Dermis blood vessel endothelial cell (primary cell): Measurements from ENCODE around the gene PRKG1. TPM values are rescaled to one million over a fixed set of nuclear protein-coding genes. Genes with fewer than 3 reads are reported as not detected.
A peak's percentile ranks its signal among the peaks of the same experiment; 100 is the strongest.
"Not testable (repeated sequence)": the region's sequence is repeated elsewhere in the genome, so short reads cannot be mapped to it uniquely, and the experiment has no call there.

Source experiments
- DNase-seq: peaks from one replicate; pipeline ENCODE4 v3.0.0; 2010
- total RNA-seq: library from RNA; depleted of rRNA; stranded (reverse); fragments of >200 nt; gene quantifications from 2 replicates; pipeline ENCODE4 v1.2.3, GENCODE V29; 2014

Gene PRKG1
- total RNA-seq, 1 donor from 2014 or later, result 4.1 TPM

- DNase-seq, result no peak
These were observed 955.3 kb downstream of the PRKG1 start for GRCh38 chr10:52029628-52030027.

- peak; percentile 29 for DNase-seq
These were observed 955.9 kb downstream of the PRKG1 start for GRCh38 chr10:52030051-52030790.

DNA sequence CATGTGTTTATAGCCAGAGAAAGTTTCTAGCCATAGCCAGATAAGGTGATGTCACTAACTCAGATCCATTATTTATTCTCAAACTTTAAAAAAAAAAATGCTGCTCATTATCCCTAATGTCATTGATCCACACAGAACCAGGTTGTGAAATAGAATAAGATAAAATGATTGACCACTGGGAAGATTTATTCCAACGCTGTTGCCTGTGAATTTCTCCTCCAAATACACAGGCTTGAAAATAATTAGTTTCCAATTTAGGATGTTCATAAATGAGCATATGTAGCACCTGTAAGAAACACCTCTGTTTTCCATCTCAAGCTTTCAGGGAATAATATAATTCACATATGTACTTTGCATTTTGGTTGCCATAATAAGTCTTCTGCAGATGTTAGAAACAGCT lies 956.7 kb downstream of the PRKG1 start:
- DNase-seq, result no peak

GRCh38 chr10:52031771-52032170 lies 957.5 kb downstream of the PRKG1 start:
- DNase-seq, result no peak

DNA sequence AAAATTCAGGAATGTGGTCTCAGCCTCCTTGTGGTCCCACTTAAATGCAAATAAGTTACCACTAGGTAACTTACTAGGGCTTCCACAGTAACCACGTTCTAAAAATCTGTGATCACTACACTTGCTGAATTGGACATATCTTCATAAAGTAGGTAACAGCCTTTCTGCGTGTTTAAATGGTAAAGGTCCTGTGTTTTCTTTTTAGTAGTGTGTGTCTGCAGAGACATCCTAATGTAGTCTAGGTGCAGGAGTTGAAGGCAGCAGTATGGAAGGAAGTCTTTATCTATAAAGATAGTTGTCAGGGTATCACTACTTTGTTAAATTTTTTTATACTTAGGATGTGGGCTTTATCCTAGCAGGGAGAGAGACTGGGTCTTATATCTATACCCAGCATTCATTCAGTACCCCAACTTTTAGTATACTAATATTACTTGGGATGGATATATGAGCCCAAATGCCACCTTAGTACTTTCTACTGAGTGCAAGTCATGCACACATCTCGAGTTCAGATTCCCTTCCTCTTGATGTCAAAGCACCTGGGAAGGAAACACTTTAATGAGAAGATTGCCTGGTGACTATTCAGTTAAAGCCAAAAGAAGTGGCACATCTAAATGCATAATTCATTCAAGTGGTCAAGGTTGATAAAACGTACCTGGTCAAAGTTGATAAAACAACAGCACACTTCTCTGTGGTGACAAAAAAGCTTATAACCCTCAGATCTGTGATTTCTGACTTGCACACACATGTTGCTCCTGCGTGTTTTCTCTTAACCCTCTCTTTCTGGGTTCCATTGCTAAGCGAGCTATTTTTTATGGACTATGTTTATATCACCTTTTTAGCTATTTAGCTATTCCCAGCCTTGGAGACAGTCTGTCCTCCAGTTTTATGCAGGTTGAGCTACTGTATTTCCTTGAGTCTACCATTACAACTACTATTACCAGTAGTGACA lies 958.7 kb downstream of the PRKG1 start:
- DNase-seq, result no peak

- not testable (repeated sequence) for DNase-seq
These were observed 964.9 kb downstream of the PRKG1 start for GRCh38 chr10:52039002-52039793.

DNA sequence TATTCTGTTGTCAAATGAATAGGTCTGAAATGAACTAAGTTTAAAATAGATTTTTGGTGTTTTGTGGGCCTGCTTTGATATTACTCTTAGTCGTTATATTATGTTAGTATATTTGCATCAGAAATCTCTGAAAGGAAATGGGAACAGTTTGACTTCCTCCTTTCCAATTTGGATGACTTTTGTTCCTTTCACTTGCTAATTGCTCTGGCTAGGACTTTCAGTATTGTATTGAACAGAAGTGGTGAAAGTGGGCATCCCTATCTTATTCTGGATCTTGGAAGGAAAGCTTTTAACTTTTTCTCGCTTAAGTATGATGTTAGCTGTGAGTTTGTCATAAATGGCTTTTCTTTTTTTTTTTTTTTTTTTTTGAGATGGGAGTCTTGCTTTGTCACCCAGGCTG lies 966.2 kb downstream of the PRKG1 start:
- DNase-seq, result no peak

- DNase-seq, result no peak
These were observed 969.5 kb downstream of the PRKG1 start for GRCh38 chr10:52043811-52044210.

GRCh38 chr10:52048051-52048450 lies 973.8 kb downstream of the PRKG1 start:
- DNase-seq, result no peak

DNA sequence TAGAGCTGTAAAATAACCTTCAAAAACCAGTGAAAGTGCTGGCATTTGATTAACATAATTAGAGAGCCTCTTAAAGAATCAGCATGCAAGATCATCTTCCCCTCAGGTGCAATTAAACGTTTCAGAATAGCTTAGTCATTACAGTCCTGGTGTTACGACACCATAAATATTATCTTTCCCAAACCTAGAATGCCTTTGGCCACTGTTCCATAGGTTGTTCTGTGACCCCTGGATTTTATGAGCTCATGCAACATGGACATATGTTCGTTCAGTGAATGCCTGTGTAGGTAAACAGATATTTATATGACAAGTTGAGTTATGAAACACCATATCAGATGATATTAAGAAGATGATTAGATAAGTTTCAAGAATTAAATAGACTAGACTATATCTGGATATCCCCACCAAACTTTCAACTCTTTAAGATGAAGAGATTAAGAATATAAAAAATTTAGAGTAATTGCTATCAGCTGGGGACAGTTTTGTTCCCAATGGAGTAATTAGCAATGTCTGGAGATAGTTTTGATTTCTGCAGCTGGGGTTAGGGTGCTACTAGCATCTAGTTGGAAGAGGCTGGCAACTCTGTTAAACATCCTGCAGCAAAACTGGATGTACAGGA lies 976.3 kb downstream of the PRKG1 start:
- DNase-seq, result no peak

DNA sequence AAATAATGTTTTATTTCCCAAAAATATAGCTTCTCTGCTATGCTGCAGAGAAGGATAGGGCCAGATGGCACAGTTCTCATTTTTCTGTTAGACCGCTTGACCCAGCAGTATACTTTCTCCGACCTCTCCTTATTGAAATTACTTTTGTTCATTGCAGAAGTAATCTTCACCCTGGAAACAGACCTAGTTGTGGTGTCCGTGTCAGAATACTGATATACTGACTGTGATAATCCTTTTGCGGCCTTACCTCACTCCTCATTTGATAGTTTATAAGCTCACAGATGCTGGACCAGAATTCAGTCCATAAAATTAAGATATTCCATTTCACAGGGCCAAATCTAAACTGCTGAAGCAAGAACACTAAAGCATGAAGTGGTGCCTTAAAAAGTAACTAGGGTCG lies 979.2 kb downstream of the PRKG1 start:
- DNase-seq, result no peak

DNA sequence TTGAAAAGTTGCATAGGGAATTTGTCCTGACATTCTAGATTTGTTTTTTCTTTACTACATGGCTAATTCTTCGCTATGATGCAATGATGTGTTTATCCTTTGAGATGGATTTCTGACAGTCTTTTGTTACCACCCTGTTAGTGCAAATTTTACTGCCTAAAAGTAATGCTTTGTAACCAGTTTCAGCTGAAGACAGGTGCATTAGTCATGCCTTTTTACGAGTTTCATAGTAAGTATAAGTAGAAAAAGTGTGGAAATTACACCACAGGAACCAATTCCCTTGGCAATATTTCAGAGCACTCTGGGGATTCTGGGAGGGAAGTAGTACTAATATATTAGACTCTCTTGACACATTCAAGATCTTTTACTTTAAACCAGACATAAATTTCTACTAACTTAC lies 982.0 kb downstream of the PRKG1 start:
- no peak for DNase-seq

DNA sequence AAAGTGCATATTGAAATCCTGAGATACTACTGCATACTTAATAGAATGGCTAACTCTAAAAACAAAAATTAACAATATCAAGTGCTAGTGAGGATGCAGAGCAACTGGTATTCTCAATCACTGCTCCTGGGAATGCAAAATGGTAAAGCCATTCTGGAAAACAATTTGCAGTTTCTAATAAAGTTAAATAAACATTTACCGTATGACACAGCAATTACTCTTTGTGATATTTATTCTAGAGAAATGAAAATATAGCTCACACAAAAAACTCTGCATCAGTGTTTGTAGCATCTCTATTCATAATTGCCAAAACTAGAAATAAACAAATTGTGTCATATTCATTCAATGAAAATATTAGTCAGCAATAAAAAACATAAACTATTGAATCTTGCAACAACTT lies 984.8 kb downstream of the PRKG1 start:
- DNase-seq, result no peak

DNA sequence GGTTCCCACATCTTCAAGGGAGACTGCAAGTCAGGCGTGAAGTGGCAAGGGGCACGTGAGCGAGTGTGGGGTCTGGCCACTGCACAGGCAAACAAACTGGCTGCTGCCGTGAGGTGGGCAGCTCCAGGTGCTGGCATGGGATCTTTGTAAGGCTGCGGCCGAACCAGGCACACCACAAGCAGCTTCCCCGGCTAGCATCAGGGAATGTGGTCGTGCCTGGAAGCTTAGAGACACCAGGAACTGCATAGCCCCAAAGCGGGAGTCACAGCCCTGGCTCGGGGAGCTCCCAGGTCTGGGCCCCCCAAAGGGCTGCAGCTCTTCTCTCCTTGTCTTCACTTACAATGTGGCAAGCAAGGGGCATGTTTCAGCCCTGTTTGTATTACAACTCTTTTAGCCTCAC lies 988.9 kb downstream of the PRKG1 start:
- no peak for DNase-seq

GRCh38 chr10:52064084-52064845 lies 990.0 kb downstream of the PRKG1 start:
- DNase-seq, result no peak

GRCh38 chr10:52066383-52066782 lies 992.1 kb downstream of the PRKG1 start:
- DNase-seq, result no peak

- no peak for DNase-seq
These were observed 994.2 kb downstream of the PRKG1 start for GRCh38 chr10:52068485-52068884.

- DNase-seq, result no peak
These were observed 997.5 kb downstream of the PRKG1 start for GRCh38 chr10:52071814-52072213.

- no peak for DNase-seq
These were observed 1000.3 kb downstream of the PRKG1 start for GRCh38 chr10:52074505-52075026.

- DNase-seq, result no peak
These were observed 1003.5 kb downstream of the PRKG1 start for GRCh38 chr10:52077814-52078213.

DNA sequence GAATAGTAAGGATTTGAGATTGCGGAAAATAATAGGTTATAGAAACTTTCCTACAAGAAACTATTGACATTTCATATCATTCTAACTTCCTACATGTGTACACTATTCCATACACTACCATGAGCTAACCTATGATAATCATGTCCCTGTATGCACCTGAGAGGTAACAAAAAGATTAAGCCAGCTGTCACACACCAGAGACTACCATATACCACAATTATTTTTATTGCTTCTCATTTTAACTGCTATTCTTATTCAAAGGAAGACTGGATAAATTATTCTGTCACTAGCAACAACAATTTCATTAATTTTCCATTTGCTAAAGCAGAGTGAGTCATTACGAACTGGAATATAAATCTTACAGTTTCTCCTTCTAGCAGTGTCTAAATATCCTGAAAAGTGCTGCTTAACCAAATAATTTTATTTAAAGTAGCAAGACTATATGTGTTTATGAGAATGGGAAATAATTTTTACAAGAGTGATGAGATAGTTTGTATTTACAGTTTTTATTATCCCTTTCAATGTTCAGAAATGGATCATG lies 1004.2 kb downstream of the PRKG1 start:
- DNase-seq, result no peak
